ENCODE data around the gene TMA7B. TPM values are rescaled to one million over a fixed set of nuclear protein-coding genes. Genes with fewer than 3 reads are reported as not detected.
"Not testable (repeated sequence)": the region's sequence is repeated elsewhere in the genome, so short reads cannot be mapped to it uniquely, and the experiment has no call there.

The TMA7B gene
- total RNA-seq, 1 experiment from 2014 or later = not detected

- DNase-seq (ENCODE audit: low read depth) = peak; percentile 9
Observed at GRCh38 chr22:39932918-39933649, 27.1 kb upstream of the TMA7B start.

GRCh38 chr22:39933741-39934140 lies 26.5 kb upstream of the TMA7B start:
- no peak for DNase-seq (ENCODE audit: low read depth)

- DNase-seq (ENCODE audit: low read depth) = no peak
Observed at GRCh38 chr22:39935116-39935515, 25.1 kb upstream of the TMA7B start.

- DNase-seq (ENCODE audit: low read depth) = no peak
Observed at GRCh38 chr22:39935612-39936011, 24.6 kb upstream of the TMA7B start.

- no peak for DNase-seq (ENCODE audit: low read depth)
Observed at GRCh38 chr22:39936523-39937145, 23.6 kb upstream of the TMA7B start.

- DNase-seq (ENCODE audit: low read depth) = no peak
Observed at GRCh38 chr22:39937906-39938305, 22.3 kb upstream of the TMA7B start.

GRCh38 chr22:39938509-39939111 lies 21.6 kb upstream of the TMA7B start:
- no peak for DNase-seq (ENCODE audit: low read depth)

- DNase-seq (ENCODE audit: low read depth) = no peak
Observed at GRCh38 chr22:39939830-39940229, 20.4 kb upstream of the TMA7B start.

- no peak for DNase-seq (ENCODE audit: low read depth)
Observed at GRCh38 chr22:39940757-39941305, 19.4 kb upstream of the TMA7B start.

- DNase-seq (ENCODE audit: low read depth) = no peak
Observed at GRCh38 chr22:39941601-39942000, 18.6 kb upstream of the TMA7B start.

- DNase-seq (ENCODE audit: low read depth) = no peak
Observed at GRCh38 chr22:39942439-39943230, 17.6 kb upstream of the TMA7B start.

- DNase-seq (ENCODE audit: low read depth) = no peak
Observed at GRCh38 chr22:39943337-39943736, 16.9 kb upstream of the TMA7B start.

- no peak for DNase-seq (ENCODE audit: low read depth)
Observed at GRCh38 chr22:39943953-39944872, 16.0 kb upstream of the TMA7B start.

- DNase-seq (ENCODE audit: low read depth) = no peak
Observed at GRCh38 chr22:39946126-39946502, 14.1 kb upstream of the TMA7B start.

- DNase-seq (ENCODE audit: low read depth) = no peak
Observed at GRCh38 chr22:39946503-39947219, 13.5 kb upstream of the TMA7B start.

GRCh38 chr22:39947220-39948216 lies 12.7 kb upstream of the TMA7B start:
- DNase-seq (ENCODE audit: low read depth) = no peak

GRCh38 chr22:39949964-39950737 lies 10.0 kb upstream of the TMA7B start:
- no peak for DNase-seq (ENCODE audit: low read depth)

- not testable (repeated sequence) for DNase-seq (ENCODE audit: low read depth)
Observed at GRCh38 chr22:39951603-39952293, 8.4 kb upstream of the TMA7B start.

Measured in M059J (cell line).